Gastroesophageal sphincter (tissue), 3 donors: Measurements from ENCODE around the gene ZP1.

Experiments used
- POLR2AphosphoS5 ChIP-seq: sonication (generic); formaldehyde crosslinking; IDR thresholded peaks from one replicate; pipeline ENCODE4 v1.6.1; 2017; ENCODE audit warnings: antibody characterized with exemption
- TF ChIP-seq, protein P1 (sequence below), 4 experiments: fragments of 200-600 bp in 2 of 4; fragments of 450-650 bp in 2 of 4; sonication (generic) in 1 of 4; IDR thresholded peaks; one replicate each; pipeline ENCODE4 v1.5.1; 2017 to 2019; ENCODE audit warnings: antibody characterized with exemption in 4 of 4, mild to moderate bottlenecking in 2 of 4, moderate library complexity in 2 of 4

DNA sequence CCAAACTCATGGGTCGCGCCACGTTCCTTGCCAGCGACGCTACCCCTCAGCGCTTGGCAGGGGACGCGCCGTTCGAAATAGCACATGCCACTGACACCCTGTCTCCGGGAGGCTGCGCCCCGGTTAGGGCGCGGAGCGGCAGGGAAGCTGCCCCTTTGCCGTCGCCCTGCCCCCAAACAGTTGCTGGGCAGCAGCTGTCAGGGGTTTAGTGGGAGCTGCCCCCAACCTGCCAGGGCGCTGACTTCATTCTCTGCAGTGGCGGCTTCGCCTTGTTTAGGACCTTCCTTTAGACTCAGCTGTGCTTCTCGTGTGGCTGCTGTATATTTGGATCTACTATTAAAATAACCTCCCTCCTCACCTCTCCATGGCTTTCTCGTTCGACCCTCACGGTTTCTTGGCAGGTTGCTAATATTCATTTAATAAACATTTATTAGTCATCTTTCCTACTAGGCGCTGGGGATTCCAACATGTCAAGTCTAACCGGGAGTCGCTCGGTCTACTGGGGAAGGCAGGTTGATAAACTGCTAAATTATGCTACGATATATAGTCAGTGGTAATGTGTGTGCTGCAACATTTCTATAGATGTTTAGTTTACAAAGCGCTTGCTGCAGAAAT, 47.4 kb downstream of the ZP1 start:
- TF ChIP-seq POLR2AphosphoS5, result no peak
- TF ChIP-seq, protein P1, sequence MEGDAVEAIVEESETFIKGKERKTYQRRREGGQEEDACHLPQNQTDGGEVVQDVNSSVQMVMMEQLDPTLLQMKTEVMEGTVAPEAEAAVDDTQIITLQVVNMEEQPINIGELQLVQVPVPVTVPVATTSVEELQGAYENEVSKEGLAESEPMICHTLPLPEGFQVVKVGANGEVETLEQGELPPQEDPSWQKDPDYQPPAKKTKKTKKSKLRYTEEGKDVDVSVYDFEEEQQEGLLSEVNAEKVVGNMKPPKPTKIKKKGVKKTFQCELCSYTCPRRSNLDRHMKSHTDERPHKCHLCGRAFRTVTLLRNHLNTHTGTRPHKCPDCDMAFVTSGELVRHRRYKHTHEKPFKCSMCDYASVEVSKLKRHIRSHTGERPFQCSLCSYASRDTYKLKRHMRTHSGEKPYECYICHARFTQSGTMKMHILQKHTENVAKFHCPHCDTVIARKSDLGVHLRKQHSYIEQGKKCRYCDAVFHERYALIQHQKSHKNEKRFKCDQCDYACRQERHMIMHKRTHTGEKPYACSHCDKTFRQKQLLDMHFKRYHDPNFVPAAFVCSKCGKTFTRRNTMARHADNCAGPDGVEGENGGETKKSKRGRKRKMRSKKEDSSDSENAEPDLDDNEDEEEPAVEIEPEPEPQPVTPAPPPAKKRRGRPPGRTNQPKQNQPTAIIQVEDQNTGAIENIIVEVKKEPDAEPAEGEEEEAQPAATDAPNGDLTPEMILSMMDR (IDR thresholded peaks at IDR 0.05), result no peak
